Astrocyte of the cerebellum (primary cell): ENCODE results near the gene CEBPB.
"Not testable (repeated sequence)": the region's sequence is repeated elsewhere in the genome, so short reads cannot be mapped to it uniquely, and the experiment has no call there.

Experiments used
- DNase-seq: peaks from one replicate; pipeline ENCODE4 v3.0.0-alpha.2; 2011; ENCODE audit warnings: low read depth
- H3K4me3 ChIP-seq: 2 replicates; pipeline ENCODE4 v1.5.1; 2011; ENCODE audit warnings: mild to moderate bottlenecking, low read depth, low read length, moderate library complexity
- in situ Hi-C: cut with HindIII; loops from 2 replicates; pipeline ENCODE4 v1.10.0; 2017; ENCODE audit warnings: low sequenced_read_pairs
- TF ChIP-seq, protein P1 (sequence below): IDR thresholded peaks from 2 replicates; pipeline ENCODE4 v1.5.1; 2012; ENCODE audit warnings: low read length, low read depth, moderate library complexity, mild to moderate bottlenecking; ENCODE audit errors: missing control alignments

CEBPB gene

GRCh38 chr20:50208085-50208491, 17.5 kb downstream of the CEBPB start:
- H3K4me3 ChIP-seq, result no peak overlapping the region
- DNase-seq, result no peak
- in situ Hi-C loops, result no loop called here
- TF ChIP-seq, protein P1, sequence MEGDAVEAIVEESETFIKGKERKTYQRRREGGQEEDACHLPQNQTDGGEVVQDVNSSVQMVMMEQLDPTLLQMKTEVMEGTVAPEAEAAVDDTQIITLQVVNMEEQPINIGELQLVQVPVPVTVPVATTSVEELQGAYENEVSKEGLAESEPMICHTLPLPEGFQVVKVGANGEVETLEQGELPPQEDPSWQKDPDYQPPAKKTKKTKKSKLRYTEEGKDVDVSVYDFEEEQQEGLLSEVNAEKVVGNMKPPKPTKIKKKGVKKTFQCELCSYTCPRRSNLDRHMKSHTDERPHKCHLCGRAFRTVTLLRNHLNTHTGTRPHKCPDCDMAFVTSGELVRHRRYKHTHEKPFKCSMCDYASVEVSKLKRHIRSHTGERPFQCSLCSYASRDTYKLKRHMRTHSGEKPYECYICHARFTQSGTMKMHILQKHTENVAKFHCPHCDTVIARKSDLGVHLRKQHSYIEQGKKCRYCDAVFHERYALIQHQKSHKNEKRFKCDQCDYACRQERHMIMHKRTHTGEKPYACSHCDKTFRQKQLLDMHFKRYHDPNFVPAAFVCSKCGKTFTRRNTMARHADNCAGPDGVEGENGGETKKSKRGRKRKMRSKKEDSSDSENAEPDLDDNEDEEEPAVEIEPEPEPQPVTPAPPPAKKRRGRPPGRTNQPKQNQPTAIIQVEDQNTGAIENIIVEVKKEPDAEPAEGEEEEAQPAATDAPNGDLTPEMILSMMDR, result no peak

DNA sequence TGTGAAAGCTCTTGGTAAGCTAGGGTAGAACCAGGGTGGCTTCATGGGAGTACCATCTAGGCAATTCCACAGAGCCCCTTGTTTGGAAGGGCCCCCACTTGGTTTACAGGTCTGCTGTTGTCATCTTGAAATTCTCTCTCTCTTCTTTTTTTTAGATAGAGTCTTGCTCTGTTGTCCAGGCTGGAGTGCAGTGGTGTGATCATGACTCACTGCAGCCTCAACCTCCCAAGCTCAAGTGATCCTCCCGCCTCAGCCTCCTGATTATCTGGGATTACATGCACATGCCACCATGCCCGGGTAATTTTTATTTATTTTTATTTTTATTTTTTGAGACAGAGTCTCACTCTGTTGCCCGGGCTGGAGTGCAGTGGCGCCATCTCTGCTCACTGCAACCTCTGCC, 18.2 kb downstream of the CEBPB start:
- not testable (repeated sequence) for H3K4me3 ChIP-seq

DNA sequence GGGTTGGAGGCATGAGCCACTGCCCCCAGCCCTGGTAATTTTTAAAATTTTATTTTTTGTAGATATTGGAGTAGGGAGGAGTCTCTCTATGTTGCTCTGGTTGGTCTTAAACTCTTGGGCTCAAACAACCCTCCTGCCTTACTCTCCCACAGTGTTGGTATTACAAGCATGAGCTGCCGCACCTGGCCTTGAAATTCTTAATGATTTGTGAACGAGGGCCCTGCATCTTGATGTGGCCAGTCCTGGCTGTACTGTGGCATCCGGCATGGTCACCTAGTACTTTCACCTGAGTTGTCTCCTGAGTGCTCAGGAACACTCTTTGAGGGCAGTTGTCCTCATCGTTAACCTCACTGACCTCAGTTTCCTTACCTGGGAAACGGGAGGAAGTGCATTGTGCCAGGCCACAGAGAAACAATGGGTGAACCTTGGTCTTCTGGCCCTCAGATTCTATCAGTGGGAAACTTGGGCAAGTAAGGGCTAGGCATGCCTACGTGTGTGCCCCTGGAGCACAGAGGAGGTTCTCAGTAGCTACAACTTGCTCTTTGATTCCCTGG, 19.5 kb downstream of the CEBPB start:
- DNase-seq, result no peak
- H3K4me3 ChIP-seq, result no peak overlapping the region
- TF ChIP-seq, protein P1, result no peak
- in situ Hi-C loops, result no loop called here

More for the DNA sequence above, 18.2 kb downstream of the CEBPB start:
- DNase-seq, in situ Hi-C loops: not testable (repeated sequence)

- TF ChIP-seq, protein P1, result no peak
- H3K4me3 ChIP-seq, result no peak overlapping the region
- no peak for DNase-seq
- in situ Hi-C loops, result no loop called here
Observed at GRCh38 chr20:50211091-50211490, 20.5 kb downstream of the CEBPB start.

DNA sequence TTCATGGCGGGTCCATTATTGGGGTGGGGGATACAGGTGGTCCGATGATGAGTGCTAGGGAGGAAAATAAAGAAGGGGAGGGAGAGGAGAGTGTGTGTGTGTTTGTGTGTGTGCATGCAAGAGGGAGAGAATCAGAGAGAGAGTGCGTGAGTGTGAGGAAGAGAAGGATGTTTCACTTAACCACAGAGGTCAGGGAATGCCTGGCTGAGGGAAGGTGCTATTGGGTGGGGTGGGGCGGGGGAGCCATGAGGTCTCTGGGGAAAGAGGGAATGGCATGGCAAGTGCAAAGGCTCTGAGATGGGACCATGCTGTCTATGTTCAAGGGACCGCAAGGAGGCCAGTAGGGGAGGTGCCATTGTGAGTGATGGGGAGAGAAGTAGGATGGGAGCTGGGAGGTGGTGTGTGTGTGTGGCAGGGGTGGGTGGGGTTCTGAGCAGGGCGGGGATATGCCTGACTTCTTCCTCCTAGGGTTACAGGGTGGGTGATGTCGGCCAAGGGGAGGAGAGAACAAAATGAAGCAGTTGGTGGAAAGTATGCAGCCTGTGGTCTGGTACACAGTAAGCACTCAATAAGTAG, 23.0 kb downstream of the CEBPB start:
- in situ Hi-C loops, result no loop called here
- no peak overlapping the region for H3K4me3 ChIP-seq
- DNase-seq, result no peak
- TF ChIP-seq, protein P1, result no peak

GRCh38 chr20:50214226-50215024, 23.8 kb downstream of the CEBPB start:
- in situ Hi-C loops, result no loop called here
- no peak for DNase-seq
- TF ChIP-seq, protein P1, result no peak
- H3K4me3 ChIP-seq, result no peak overlapping the region
